GM18505 (cell line): Measurements from ENCODE around the gene ZNF226.
"Not testable (repeated sequence)": the region's sequence is repeated elsewhere in the genome, so short reads cannot be mapped to it uniquely, and the experiment has no call there.

Experiments
- ATAC-seq: cut with Tn5 transposase; IDR thresholded peaks from one replicate; pipeline ENCODE4 v1.9.1; 2021; ENCODE audit not compliant: unreplicated experiment
- POLR2A ChIP-seq: IDR thresholded peaks from 4 replicates; pipeline ENCODE4 v1.6.1; 2011; ENCODE audit warnings: borderline replicate concordance; ENCODE audit not compliant: insufficient read depth, insufficient read length; ENCODE audit errors: extremely low read depth

The ZNF226 gene

GRCh38 chr19:44190020-44190419 is 25.1 kb downstream of the ZNF226 start:
- ATAC-seq: no peak
- no peak for TF ChIP-seq POLR2A

- no peak for ATAC-seq
- TF ChIP-seq POLR2A: no peak
Observed at GRCh38 chr19:44192127-44192526, 27.2 kb downstream of the ZNF226 start.

- ATAC-seq: no peak
- no peak for TF ChIP-seq POLR2A
Observed at GRCh38 chr19:44196772-44197171, 31.9 kb downstream of the ZNF226 start.

- TF ChIP-seq POLR2A: no peak
- no peak for ATAC-seq
Observed at GRCh38 chr19:44202470-44202869, 37.6 kb downstream of the ZNF226 start.

GRCh38 chr19:44202974-44203373 is 38.1 kb downstream of the ZNF226 start:
- no peak for TF ChIP-seq POLR2A
- ATAC-seq: no peak

GRCh38 chr19:44203877-44204276 is 39.0 kb downstream of the ZNF226 start:
- not testable (repeated sequence) for ATAC-seq

- no peak for TF ChIP-seq POLR2A
- no peak for ATAC-seq
Observed at GRCh38 chr19:44204772-44205171, 39.9 kb downstream of the ZNF226 start.

- TF ChIP-seq POLR2A: peak; percentile 72
- ATAC-seq: peak; percentile 82
Observed at GRCh38 chr19:44207126-44207803, 42.4 kb downstream of the ZNF226 start.

GRCh38 chr19:44212250-44212865 is 47.5 kb downstream of the ZNF226 start, which contains the start of gene ZNF227:
Gene ZNF227 (plus strand): TSS chr19:44212532. CDS start chr19:44217793, 5,261 bp downstream.
- TF ChIP-seq POLR2A: peak; percentile 80
- ATAC-seq: peak; percentile 82

GRCh38 chr19:44212866-44213346 is 48.0 kb downstream of the ZNF226 start:
- no peak for TF ChIP-seq POLR2A
- peak; percentile 31 for ATAC-seq

- not testable (repeated sequence) for ATAC-seq
Observed at GRCh38 chr19:44219926-44220325, 55.0 kb downstream of the ZNF226 start.

- ATAC-seq: not testable (repeated sequence)
Observed at GRCh38 chr19:44220761-44221160, 55.9 kb downstream of the ZNF226 start.

- not testable (repeated sequence) for ATAC-seq
Observed at GRCh38 chr19:44221291-44221690, 56.4 kb downstream of the ZNF226 start.
